GM19395 (cell line): Measurements from ENCODE around the gene RDM1.
"Not testable (repeated sequence)": the region's sequence is repeated elsewhere in the genome, so short reads cannot be mapped to it uniquely, and the experiment has no call there.

Experiments
- ATAC-seq: cut with Tn5 transposase; IDR thresholded peaks from one replicate; pipeline ENCODE4 v1.9.1; 2021; ENCODE audit warnings: mild to moderate bottlenecking, moderate library complexity; ENCODE audit not compliant: unreplicated experiment

Gene RDM1

GRCh38 chr17:35930211-35931065 is at the start of gene RDM1:
Gene RDM1, minus strand, starts transcription at chr17:35930773. Its CDS starts 46 bp downstream, at chr17:35930727.
- ATAC-seq, result peak; percentile 61

- no peak for ATAC-seq
Observed at GRCh38 chr17:35978346-35978745, 47.8 kb upstream of the RDM1 start.

- ATAC-seq, result no peak
Observed at GRCh38 chr17:35977509-35977908, 46.9 kb upstream of the RDM1 start.

- no peak for ATAC-seq
Observed at GRCh38 chr17:35973333-35974260, 43.0 kb upstream of the RDM1 start.

- ATAC-seq, result no peak
Observed at GRCh38 chr17:35972945-35973332, 42.4 kb upstream of the RDM1 start.

- ATAC-seq, result no peak
Observed at GRCh38 chr17:35972535-35972934, 42.0 kb upstream of the RDM1 start.

- no peak for ATAC-seq
Observed at GRCh38 chr17:35972066-35972465, 41.5 kb upstream of the RDM1 start.

- no peak for ATAC-seq
Observed at GRCh38 chr17:35969558-35970380, 39.2 kb upstream of the RDM1 start.

GRCh38 chr17:35968520-35969054 is 38.0 kb upstream of the RDM1 start:
- no peak for ATAC-seq

GRCh38 chr17:35965272-35965671 is 34.7 kb upstream of the RDM1 start:
- no peak for ATAC-seq

GRCh38 chr17:35963663-35964062 is 33.1 kb upstream of the RDM1 start:
- no peak for ATAC-seq

- ATAC-seq, result no peak
Observed at GRCh38 chr17:35953720-35954119, 23.1 kb upstream of the RDM1 start.

- ATAC-seq, result no peak
Observed at GRCh38 chr17:35949401-35949800, 18.8 kb upstream of the RDM1 start.

GRCh38 chr17:35948092-35948491 is 17.5 kb upstream of the RDM1 start:
- no peak for ATAC-seq

- ATAC-seq, result no peak
Observed at GRCh38 chr17:35947156-35947585, 16.6 kb upstream of the RDM1 start.

- ATAC-seq, result no peak
Observed at GRCh38 chr17:35944151-35944550, 13.6 kb upstream of the RDM1 start.

GRCh38 chr17:35943537-35943936 is 13.0 kb upstream of the RDM1 start, which contains the start of gene LYZL6:
Gene LYZL6, minus strand, starts transcription at chr17:35943713. Its CDS starts 4,357 bp downstream, at chr17:35939356.
- ATAC-seq, result no peak

GRCh38 chr17:35942588-35943186 is 12.1 kb upstream of the RDM1 start:
- no peak for ATAC-seq

GRCh38 chr17:35938492-35938891 is 7.9 kb upstream of the RDM1 start:
- ATAC-seq, result not testable (repeated sequence)

- no peak for ATAC-seq
Observed at GRCh38 chr17:35936063-35936462, 5.5 kb upstream of the RDM1 start.
